Measurements from ENCODE around the gene WDR33. TPM values are rescaled to one million over a fixed set of nuclear protein-coding genes. Genes with fewer than 3 reads are reported as not detected.

The WDR33 gene
- total and polyA plus RNA-seq, 4 donors: 8.2 to 37.5 (median 22.4) TPM

DNA sequence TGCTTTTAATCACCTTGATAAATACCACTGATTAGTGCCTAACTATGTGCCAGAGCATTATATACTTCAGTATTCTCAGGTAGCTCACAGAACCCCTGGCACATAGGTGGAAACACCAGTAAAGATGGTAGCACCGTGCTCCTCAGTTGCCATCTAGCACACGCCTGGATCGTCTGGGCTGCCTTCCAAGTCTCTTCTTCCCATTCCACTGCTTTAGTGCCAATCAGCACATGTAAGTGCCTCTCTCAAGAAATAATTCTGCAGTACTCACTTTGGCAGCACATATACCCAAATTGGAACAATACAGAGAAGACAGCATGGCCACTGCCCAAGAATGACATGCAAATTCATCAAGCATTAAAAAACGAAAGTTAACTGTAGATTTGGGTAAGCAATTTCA is 34.0 kb upstream of the WDR33 start:
- Histone ChIP-seq H3K27me3 (ENCODE audit: control insufficient read depth in 4 of 4, insufficient read depth in 4 of 4, low read length in 3 of 4) (no peaks in the 10 kb centered on the region), H3K9ac (ENCODE audit: low read depth in 1 of 2, low read length in 2 of 2) (no peak overlapping the region), H3K4me3 (ENCODE audit: low read depth in 1 of 3, low read length in 3 of 3) (no peak overlapping the region), H3K27ac (ENCODE audit: low read depth in 1 of 2, low read length in 2 of 2) (no peak overlapping the region), H3K9me3 (ENCODE audit: control insufficient read depth in 4 of 4, low read length in 3 of 4) (no peaks in the 10 kb centered on the region), H3K4me1 (ENCODE audit: control insufficient read depth in 4 of 4, insufficient read depth in 4 of 4, low read length in 3 of 4) (no peaks in the 10 kb centered on the region), H3K36me3 (ENCODE audit: control insufficient read depth in 4 of 4, insufficient read depth in 3 of 4, low read depth in 1 of 4, low read length in 3 of 4) (peaks cover 9 to 29% (median 23%) of the 10 kb centered on the region in 4 donors)
- DNase-seq (ENCODE audit: low spot score): no peak
- TF ChIP-seq, protein P1, sequence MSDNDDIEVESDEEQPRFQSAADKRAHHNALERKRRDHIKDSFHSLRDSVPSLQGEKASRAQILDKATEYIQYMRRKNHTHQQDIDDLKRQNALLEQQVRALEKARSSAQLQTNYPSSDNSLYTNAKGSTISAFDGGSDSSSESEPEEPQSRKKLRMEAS (IDR thresholded peaks at IDR 0.05): no peak
- TF ChIP-seq, protein P2, sequence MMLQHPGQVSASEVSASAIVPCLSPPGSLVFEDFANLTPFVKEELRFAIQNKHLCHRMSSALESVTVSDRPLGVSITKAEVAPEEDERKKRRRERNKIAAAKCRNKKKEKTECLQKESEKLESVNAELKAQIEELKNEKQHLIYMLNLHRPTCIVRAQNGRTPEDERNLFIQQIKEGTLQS (IDR thresholded peaks at IDR 0.05): no peak
- TF ChIP-seq TAF1 (conservative IDR thresholded peaks at IDR 0.05): no peak
- no peak for TF ChIP-seq GABPA (IDR thresholded peaks at IDR 0.05 in 1 of 2, conservative IDR thresholded peaks at IDR 0.05 in 1 of 2)
- no peak for TF ChIP-seq ZBTB33 (IDR thresholded peaks at IDR 0.05)
- no peak for TF ChIP-seq FOXA2 (IDR thresholded peaks at IDR 0.05)
- TF ChIP-seq, protein P3, sequence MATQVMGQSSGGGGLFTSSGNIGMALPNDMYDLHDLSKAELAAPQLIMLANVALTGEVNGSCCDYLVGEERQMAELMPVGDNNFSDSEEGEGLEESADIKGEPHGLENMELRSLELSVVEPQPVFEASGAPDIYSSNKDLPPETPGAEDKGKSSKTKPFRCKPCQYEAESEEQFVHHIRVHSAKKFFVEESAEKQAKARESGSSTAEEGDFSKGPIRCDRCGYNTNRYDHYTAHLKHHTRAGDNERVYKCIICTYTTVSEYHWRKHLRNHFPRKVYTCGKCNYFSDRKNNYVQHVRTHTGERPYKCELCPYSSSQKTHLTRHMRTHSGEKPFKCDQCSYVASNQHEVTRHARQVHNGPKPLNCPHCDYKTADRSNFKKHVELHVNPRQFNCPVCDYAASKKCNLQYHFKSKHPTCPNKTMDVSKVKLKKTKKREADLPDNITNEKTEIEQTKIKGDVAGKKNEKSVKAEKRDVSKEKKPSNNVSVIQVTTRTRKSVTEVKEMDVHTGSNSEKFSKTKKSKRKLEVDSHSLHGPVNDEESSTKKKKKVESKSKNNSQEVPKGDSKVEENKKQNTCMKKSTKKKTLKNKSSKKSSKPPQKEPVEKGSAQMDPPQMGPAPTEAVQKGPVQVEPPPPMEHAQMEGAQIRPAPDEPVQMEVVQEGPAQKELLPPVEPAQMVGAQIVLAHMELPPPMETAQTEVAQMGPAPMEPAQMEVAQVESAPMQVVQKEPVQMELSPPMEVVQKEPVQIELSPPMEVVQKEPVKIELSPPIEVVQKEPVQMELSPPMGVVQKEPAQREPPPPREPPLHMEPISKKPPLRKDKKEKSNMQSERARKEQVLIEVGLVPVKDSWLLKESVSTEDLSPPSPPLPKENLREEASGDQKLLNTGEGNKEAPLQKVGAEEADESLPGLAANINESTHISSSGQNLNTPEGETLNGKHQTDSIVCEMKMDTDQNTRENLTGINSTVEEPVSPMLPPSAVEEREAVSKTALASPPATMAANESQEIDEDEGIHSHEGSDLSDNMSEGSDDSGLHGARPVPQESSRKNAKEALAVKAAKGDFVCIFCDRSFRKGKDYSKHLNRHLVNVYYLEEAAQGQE (IDR thresholded peaks at IDR 0.05): no peak
- no peak for TF ChIP-seq YY1 (IDR thresholded peaks at IDR 0.05)
- no peak for TF ChIP-seq EGR1 (IDR thresholded peaks at IDR 0.05; ENCODE audit: low read depth in 2 of 2)
- no peak for TF ChIP-seq JUND (IDR thresholded peaks at IDR 0.05)
- no peak for TF ChIP-seq NR2F2 (IDR thresholded peaks at IDR 0.05)
- TF ChIP-seq SP1 (IDR thresholded peaks at IDR 0.05): no peak
- no peak for TF ChIP-seq HNF4A (conservative IDR thresholded peaks at IDR 0.05)
- no peak for TF ChIP-seq RAD21 (IDR thresholded peaks at IDR 0.05)
- 95% methylated on average over 4 of the region's 4 CpGs for WGBS

GRCh38 chr2:127843677-127844076 is 32.7 kb upstream of the WDR33 start:
- H3K36me3 ChIP-seq (ENCODE audit: control insufficient read depth in 4 of 4, insufficient read depth in 3 of 4, low read depth in 1 of 4, low read length in 3 of 4): peaks cover 9 to 20% (median 19%) of the 10 kb centered on the region in 4 donors

More at GRCh38 chr2:127843677-127844076, 32.7 kb upstream of the WDR33 start:
- Histone ChIP-seq H3K27ac (ENCODE audit: low read depth in 1 of 2, low read length in 2 of 2) (no peak overlapping the region), H3K27me3 (ENCODE audit: control insufficient read depth in 4 of 4, insufficient read depth in 4 of 4, low read length in 3 of 4) (no peaks in the 10 kb centered on the region), H3K9me3 (ENCODE audit: control insufficient read depth in 4 of 4, low read length in 3 of 4) (no peaks in the 10 kb centered on the region), H3K4me3 (ENCODE audit: low read depth in 1 of 3, low read length in 3 of 3) (no peak overlapping the region), H3K4me1 (ENCODE audit: control insufficient read depth in 4 of 4, insufficient read depth in 4 of 4, low read length in 3 of 4) (no peaks in the 10 kb centered on the region), H3K9ac (ENCODE audit: low read depth in 1 of 2, low read length in 2 of 2) (no peak overlapping the region)
- WGBS: 97% methylated on average over 6 of the region's 6 CpGs
- TF ChIP-seq GABPA (IDR thresholded peaks at IDR 0.05 in 1 of 2, conservative IDR thresholded peaks at IDR 0.05 in 1 of 2) (no peak), HNF4A (conservative IDR thresholded peaks at IDR 0.05) (no peak), RXRA (IDR thresholded peaks at IDR 0.05) (no peak), NR2F2 (IDR thresholded peaks at IDR 0.05) (no peak), FOXA1 (IDR thresholded peaks at IDR 0.05) (no peak), TAF1 (conservative IDR thresholded peaks at IDR 0.05) (no peak), FOXA2 (IDR thresholded peaks at IDR 0.05) (no peak), JUND (IDR thresholded peaks at IDR 0.05) (no peak), EGR1 (IDR thresholded peaks at IDR 0.05; ENCODE audit: low read depth in 2 of 2) (no peak)
- TF ChIP-seq, protein P4, sequence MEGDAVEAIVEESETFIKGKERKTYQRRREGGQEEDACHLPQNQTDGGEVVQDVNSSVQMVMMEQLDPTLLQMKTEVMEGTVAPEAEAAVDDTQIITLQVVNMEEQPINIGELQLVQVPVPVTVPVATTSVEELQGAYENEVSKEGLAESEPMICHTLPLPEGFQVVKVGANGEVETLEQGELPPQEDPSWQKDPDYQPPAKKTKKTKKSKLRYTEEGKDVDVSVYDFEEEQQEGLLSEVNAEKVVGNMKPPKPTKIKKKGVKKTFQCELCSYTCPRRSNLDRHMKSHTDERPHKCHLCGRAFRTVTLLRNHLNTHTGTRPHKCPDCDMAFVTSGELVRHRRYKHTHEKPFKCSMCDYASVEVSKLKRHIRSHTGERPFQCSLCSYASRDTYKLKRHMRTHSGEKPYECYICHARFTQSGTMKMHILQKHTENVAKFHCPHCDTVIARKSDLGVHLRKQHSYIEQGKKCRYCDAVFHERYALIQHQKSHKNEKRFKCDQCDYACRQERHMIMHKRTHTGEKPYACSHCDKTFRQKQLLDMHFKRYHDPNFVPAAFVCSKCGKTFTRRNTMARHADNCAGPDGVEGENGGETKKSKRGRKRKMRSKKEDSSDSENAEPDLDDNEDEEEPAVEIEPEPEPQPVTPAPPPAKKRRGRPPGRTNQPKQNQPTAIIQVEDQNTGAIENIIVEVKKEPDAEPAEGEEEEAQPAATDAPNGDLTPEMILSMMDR (IDR thresholded peaks at IDR 0.05; ENCODE audit: low read depth, low read length, missing input control): no peak
- no peak for DNase-seq (ENCODE audit: low spot score)

Data from liver (tissue), 9 donors.